ENCODE data around the gene ARL6.
A peak's percentile ranks its signal among the peaks of the same experiment; 100 is the strongest.

Gene ARL6

DNA sequence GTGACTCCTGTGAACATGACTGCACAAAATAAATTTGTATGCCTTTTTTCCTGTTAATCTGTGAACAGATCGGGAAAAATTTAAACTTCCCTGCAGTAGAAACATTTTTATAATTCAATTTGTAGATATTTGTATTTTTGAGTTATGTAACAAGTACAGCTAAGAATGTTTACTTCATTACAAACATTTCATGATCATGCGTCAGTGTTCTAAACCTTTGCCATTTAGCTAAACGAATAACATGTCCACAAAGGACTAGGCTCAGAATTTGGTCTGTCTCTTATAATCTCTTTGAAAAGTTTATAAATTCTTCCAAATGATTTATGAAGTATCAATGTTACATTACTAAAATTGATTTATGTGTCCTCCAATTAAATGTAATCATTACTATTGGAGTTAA is 39.9 kb downstream of the ARL6 start:
- no peak overlapping the region for H3K9ac ChIP-seq (ENCODE audit: low read depth, low read length)
- H3K9me3 ChIP-seq (ENCODE audit: control insufficient read depth, insufficient read depth, low read length) = no peaks in the 10 kb centered on the region
- H3K36me3 ChIP-seq (ENCODE audit: insufficient read depth, low read length) = no peaks in the 10 kb centered on the region
- no peaks in the 10 kb centered on the region for H3K4me1 ChIP-seq (ENCODE audit: insufficient read depth, low read length)

DNA sequence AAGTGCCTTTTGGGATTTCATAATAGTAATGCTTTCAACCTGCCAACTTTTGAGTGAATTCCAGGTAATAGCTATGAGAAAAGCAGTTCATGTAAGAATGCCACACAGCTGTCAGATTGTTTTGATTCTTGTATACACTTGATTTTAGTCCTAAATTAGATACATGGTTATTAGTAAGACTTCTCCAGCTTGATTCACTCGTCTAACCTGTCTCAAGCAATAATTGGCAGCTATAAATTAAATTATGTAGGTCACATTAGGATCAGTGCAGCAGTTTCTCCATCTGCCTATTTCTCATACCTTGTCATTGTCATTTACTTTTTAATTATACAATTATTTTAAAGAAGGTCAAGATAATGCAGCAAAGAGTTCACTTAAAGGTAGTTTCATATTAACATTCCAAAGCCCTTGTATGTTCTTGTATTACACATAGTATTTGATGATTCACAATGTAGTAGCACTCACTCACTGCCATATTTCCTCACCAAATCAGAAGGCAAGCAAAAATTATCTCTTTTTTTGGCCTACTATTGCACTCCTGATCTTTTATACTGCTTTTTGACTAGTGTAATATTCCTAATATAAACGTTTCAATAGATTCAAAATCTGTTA is 46.3 kb downstream of the ARL6 start:
- no peaks in the 10 kb centered on the region for H3K4me1 ChIP-seq (ENCODE audit: insufficient read depth, low read length)
- H3K36me3 ChIP-seq (ENCODE audit: insufficient read depth, low read length) = no peaks in the 10 kb centered on the region
- H3K9ac ChIP-seq (ENCODE audit: low read depth, low read length) = no peak overlapping the region
- no peaks in the 10 kb centered on the region for H3K9me3 ChIP-seq (ENCODE audit: control insufficient read depth, insufficient read depth, low read length)

DNA sequence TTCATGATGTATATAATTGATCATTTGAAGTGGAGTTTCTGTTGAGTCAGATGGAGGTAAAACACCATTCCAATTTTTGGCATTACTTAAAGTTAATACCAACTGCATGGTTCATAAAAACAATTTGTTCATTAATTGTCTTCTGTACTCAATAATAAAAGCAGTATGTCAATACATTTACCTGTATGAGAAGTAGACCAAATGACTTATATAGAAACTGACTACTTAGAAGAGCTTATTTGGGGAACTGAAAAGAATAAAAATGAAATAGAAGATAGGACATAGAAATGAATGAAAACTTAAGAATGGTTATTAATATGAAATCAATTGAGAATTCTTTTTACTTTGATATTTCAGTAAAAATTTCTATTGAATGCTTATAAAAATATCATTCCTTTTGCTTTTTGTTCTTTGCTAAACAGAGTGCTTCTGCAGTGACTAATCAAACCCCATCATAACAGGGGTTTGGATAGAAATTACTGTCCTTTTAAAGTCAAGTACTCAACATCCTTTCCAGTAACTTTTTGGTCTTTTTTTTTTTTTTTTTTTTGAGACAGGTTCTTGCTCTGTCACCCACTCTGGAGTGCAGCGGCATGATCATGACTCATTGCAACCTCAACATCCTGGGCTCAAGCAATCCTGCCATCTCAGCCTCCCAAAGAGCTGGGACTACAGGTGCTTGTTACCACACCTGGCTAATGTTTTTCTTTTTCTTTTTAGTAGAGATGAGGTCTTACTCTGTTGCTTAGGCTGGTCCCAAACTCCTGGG is 50.8 kb downstream of the ARL6 start:
- H3K4me1 ChIP-seq (ENCODE audit: insufficient read depth, low read length) = no peaks in the 10 kb centered on the region
- H3K36me3 ChIP-seq (ENCODE audit: insufficient read depth, low read length) = no peaks in the 10 kb centered on the region
- no peak overlapping the region for H3K9ac ChIP-seq (ENCODE audit: low read depth, low read length)
- H3K9me3 ChIP-seq (ENCODE audit: control insufficient read depth, insufficient read depth, low read length) = no peaks in the 10 kb centered on the region

DNA sequence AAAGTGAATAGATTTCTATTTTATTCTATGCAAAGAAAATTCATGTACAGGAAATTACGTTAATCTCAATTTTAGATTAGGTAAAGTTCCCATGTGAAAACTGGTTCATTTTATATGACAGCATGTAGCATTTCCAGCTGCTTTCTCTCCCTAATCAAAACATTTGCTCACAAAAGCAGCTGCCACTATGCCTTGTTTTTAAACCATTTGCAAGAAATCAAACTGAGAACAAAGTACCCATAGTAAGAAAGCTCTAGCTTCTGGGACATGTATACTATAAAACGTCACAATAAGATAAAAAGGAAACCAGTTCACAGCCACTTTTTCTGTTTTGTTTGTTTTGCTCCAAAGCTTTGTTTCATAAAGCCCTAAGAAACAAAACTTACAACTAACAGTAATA is 52.3 kb downstream of the ARL6 start:
- Histone ChIP-seq H3K9me3 (ENCODE audit: control insufficient read depth, insufficient read depth, low read length) (no peaks in the 10 kb centered on the region), H3K4me1 (ENCODE audit: insufficient read depth, low read length) (no peaks in the 10 kb centered on the region), H3K36me3 (ENCODE audit: insufficient read depth, low read length) (no peaks in the 10 kb centered on the region), H3K9ac (ENCODE audit: low read depth, low read length) (no peak overlapping the region)

GRCh38 chr3:97817965-97818364 is 53.4 kb downstream of the ARL6 start:
- Histone ChIP-seq H3K36me3 (ENCODE audit: insufficient read depth, low read length) (no peaks in the 10 kb centered on the region), H3K9ac (ENCODE audit: low read depth, low read length) (no peak overlapping the region), H3K4me1 (ENCODE audit: insufficient read depth, low read length) (no peaks in the 10 kb centered on the region), H3K9me3 (ENCODE audit: control insufficient read depth, insufficient read depth, low read length) (no peaks in the 10 kb centered on the region)

GRCh38 chr3:97820780-97821179 is 56.2 kb downstream of the ARL6 start:
- H3K36me3 ChIP-seq (ENCODE audit: insufficient read depth, low read length) = no peaks in the 10 kb centered on the region
- H3K9me3 ChIP-seq (ENCODE audit: control insufficient read depth, insufficient read depth, low read length) = no peaks in the 10 kb centered on the region
- 0 out of 2 replicates have a peak, but pooled peaks cover 4% of the 10 kb centered on the region for H3K4me1 ChIP-seq (ENCODE audit: insufficient read depth, low read length)
- H3K9ac ChIP-seq (ENCODE audit: low read depth, low read length) = peak overlapping the region; percentile 93; the same call in 1 of the 2 replicates

DNA sequence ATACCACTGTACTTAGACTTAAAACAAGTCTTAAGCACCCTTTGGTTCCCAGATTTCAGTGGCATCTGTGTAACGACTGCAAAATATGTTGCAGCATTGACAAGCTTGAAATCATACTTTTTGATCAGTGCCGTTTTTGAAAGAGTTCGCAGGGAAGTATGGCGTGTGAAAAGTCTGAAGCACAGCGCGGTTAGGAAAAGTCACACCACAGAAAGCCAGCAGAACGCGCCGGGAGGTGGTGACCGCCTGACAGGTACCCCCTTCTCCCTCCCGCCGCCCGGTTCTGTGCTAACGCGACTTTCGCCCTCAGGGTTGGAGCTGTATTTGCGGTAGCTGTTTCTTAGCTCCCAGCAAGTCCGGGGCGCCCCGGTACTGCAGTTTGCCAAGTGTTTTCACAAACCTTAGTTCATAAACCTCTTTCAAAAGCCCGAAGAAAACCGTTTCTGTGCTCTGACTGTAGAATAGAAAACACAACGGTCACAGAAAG is 56.8 kb downstream of the ARL6 start:
- peak overlapping the region; percentile 93 for H3K9ac ChIP-seq (ENCODE audit: low read depth, low read length)

DNA sequence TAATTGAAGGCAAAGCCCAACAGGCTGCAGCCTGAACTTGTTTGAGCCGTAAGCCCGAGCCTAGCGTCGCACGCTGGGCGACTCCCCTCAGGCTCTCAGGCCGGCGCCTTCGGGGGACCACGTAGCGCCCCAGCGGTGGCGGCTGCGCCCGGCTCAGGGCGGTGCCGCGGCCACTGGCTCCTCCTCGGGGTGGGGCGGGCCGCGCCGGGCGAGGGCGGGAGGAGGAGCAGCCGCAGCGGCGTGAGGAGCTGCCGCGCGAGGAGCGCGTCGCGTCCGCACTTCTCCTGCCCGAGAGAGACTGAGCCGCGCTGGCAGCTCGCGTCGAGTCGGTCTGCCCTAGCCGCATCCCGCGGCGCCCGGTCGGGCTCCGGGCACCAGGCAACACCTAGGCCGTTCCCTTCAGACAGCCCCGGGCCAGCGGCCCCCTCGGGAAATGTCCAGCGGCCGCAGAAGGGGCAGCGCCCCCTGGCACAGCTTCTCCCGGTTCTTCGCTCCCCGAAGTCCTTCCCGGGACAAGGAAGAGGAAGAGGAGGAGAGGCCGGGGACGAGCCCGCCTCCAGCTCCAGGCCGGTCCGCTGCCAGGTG is 57.3 kb downstream of the ARL6 start, which contains the start of gene CRYBG3:
CRYBG3 (plus strand) TSS at position 238 of the 585 bp plus-strand sequence; CDS start at position 434, 196 bp downstream.
- Histone ChIP-seq H3K9ac (ENCODE audit: low read depth, low read length) (peak within 1 kb of the TSS; percentile 93), H3K4me1 (ENCODE audit: insufficient read depth, low read length) (0 out of 2 replicates have a peak, but pooled peaks cover 4% of the 10 kb centered on the region), H3K9me3 (ENCODE audit: control insufficient read depth, insufficient read depth, low read length) (no peaks in the 10 kb centered on the region), H3K36me3 (ENCODE audit: insufficient read depth, low read length) (no peaks in the 10 kb centered on the region)

More for the DNA sequence above, 56.8 kb downstream of the ARL6 start:
- no peaks in the 10 kb centered on the region for H3K9me3 ChIP-seq (ENCODE audit: control insufficient read depth, insufficient read depth, low read length)
- 0 out of 2 replicates have a peak, but pooled peaks cover 4% of the 10 kb centered on the region for H3K4me1 ChIP-seq (ENCODE audit: insufficient read depth, low read length)
- no peaks in the 10 kb centered on the region for H3K36me3 ChIP-seq (ENCODE audit: insufficient read depth, low read length)

- Histone ChIP-seq H3K9ac (ENCODE audit: low read depth, low read length) (peak overlapping the region; percentile 93), H3K36me3 (ENCODE audit: insufficient read depth, low read length) (no peaks in the 10 kb centered on the region)
These were observed 57.8 kb downstream of the ARL6 start for GRCh38 chr3:97822359-97822775.

GRCh38 chr3:97823046-97824004 is 58.8 kb downstream of the ARL6 start:
- no peaks in the 10 kb centered on the region for H3K36me3 ChIP-seq (ENCODE audit: insufficient read depth, low read length)
- H3K9me3 ChIP-seq (ENCODE audit: control insufficient read depth, insufficient read depth, low read length) = no peaks in the 10 kb centered on the region
- H3K4me1 ChIP-seq (ENCODE audit: insufficient read depth, low read length) = 0 out of 2 replicates have a peak, but pooled peaks cover 4% of the 10 kb centered on the region
- H3K9ac ChIP-seq (ENCODE audit: low read depth, low read length) = peak overlapping the region; percentile 93; the same call in 1 of the 2 replicates

More at GRCh38 chr3:97822359-97822775, 57.8 kb downstream of the ARL6 start:
- no peaks in the 10 kb centered on the region for H3K9me3 ChIP-seq (ENCODE audit: control insufficient read depth, insufficient read depth, low read length)
- H3K4me1 ChIP-seq (ENCODE audit: insufficient read depth, low read length) = 0 out of 2 replicates have a peak, but pooled peaks cover 4% of the 10 kb centered on the region

- H3K4me1 ChIP-seq (ENCODE audit: insufficient read depth, low read length) = 0 out of 2 replicates have a peak, but pooled peaks cover 4% of the 10 kb centered on the region
- H3K9me3 ChIP-seq (ENCODE audit: control insufficient read depth, insufficient read depth, low read length) = no peaks in the 10 kb centered on the region
- no peak overlapping the region for H3K9ac ChIP-seq (ENCODE audit: low read depth, low read length)
- no peaks in the 10 kb centered on the region for H3K36me3 ChIP-seq (ENCODE audit: insufficient read depth, low read length)
These were observed 60.5 kb downstream of the ARL6 start for GRCh38 chr3:97825101-97825500.

DNA sequence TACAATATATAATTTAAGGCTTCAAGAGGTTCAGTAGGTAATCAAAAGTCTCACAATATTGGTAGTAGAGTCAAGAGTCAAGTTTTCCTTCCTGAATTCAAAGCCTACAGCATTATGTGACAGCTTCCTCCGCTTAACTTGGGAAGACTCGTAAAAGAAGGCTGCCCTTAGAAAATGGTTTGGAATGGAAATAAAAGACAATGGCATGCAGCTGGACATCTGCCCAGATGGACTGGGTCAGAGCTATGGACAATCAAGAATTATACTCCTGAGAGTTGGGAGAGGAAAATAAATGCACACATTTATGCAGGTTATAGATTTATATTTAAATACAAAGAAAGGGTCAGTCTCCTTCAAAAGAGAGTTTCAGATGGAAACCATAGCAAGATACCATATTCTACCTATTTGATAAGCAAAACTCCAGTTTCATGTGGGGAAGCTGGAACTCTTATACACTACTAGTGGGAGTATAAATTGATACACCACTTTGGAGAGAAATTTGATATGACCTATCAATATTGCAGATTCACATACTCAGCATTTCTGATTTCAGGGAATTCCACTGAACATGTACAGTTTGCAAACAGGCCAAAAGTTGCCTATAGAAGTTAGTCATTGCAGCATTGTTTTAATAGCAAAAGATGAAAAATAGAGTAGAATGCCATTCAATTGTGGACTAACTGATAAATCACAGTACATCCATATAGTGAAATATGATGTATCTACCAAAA is 63.3 kb downstream of the ARL6 start:
- Histone ChIP-seq H3K9ac (ENCODE audit: low read depth, low read length) (no peak overlapping the region), H3K4me1 (ENCODE audit: insufficient read depth, low read length) (0 out of 2 replicates have a peak, but pooled peaks cover 4% of the 10 kb centered on the region), H3K36me3 (ENCODE audit: insufficient read depth, low read length) (no peaks in the 10 kb centered on the region), H3K9me3 (ENCODE audit: control insufficient read depth, insufficient read depth, low read length) (no peaks in the 10 kb centered on the region)

DNA sequence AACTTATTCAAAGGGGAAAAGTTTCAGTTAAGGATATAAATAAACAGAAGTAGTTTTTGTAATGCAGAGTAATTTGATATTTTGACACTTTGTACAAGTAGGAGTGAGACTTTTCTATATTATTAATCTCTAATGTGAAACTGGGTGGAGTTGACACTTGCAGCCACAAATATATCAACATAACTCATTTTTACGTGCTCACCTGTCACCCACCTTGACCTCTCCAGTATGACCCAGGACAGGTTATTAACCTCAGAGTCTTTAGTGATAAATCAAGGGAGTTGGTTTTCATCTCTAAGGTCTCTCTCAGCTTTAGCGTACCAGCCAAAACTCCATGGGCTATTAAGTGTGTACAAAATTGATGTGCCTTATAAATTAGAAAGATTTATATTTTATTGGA is 64.6 kb downstream of the ARL6 start:
- no peaks in the 10 kb centered on the region for H3K4me1 ChIP-seq (ENCODE audit: insufficient read depth, low read length)
- no peaks in the 10 kb centered on the region for H3K9me3 ChIP-seq (ENCODE audit: control insufficient read depth, insufficient read depth, low read length)
- H3K9ac ChIP-seq (ENCODE audit: low read depth, low read length) = no peak overlapping the region
- no peaks in the 10 kb centered on the region for H3K36me3 ChIP-seq (ENCODE audit: insufficient read depth, low read length)

All from ES-I3 (cell line).